ENCODE results near the gene A1BG. TPM values are rescaled to one million over a fixed set of nuclear protein-coding genes. Genes with fewer than 3 reads are reported as not detected.

Gene A1BG
- total and polyA plus RNA-seq, 2 of the 8 experiments (the other 6 are each of a cell fraction or from before 2014, with no cell fraction given): 20.8 to 69.6 TPM

- 66% methylated on average over 12 of the region's 12 CpGs; no CpG with 5 or more reads in 1 of the 2 experiments for WGBS, 2 experiments (ENCODE audit: extremely low coverage in 1 of 2, insufficient coverage in 1 of 2, insufficient read length in 1 of 2, insufficient replicate concordance in 2 of 2, low coverage in 1 of 2, low lambda C conversion rate in 2 of 2, missing lambda C conversion rate in 1 of 2)
- POLR2A ChIA-PET (ENCODE audit: partially characterized antibody): interaction anchor here (0.7 to 2.6 kb wide), 15 partner anchors 8 to 151 kb away, joined by 3 to 14 read pairs (median 4); partner anchors contain the start of genes ZNF274, ZNF544 and ZNF8
- FAIRE-seq: no peak
Measured at GRCh38 chr19:58305932-58306323, 47.4 kb downstream of the A1BG start.

More at GRCh38 chr19:58305932-58306323, 47.4 kb downstream of the A1BG start:
- Histone ChIP-seq H3K4me3 (ENCODE audit: extremely low read depth in 1 of 4, insufficient read depth in 2 of 4, low read depth in 3 of 4, low read length in 4 of 4) (peak overlapping the region; percentile 87 to 99 (median 98)), H3K27ac (ENCODE audit: low read depth, low read length) (no peak overlapping the region), H4K91ac (replicated peaks; ENCODE audit: insufficient read length, low read length) (no peak overlapping the region), H3K27me3 (replicated peaks in 1 of 4; ENCODE audit: control insufficient read depth in 3 of 4, extremely low read depth in 1 of 4, insufficient read depth in 3 of 4, low read length in 3 of 4) (no peaks in the 10 kb centered on the region), H3K79me2 (ENCODE audit: control insufficient read depth in 1 of 2, insufficient read depth in 2 of 2, low read length in 2 of 2) (peaks cover 0 to 10% of the 10 kb centered on the region in 2 experiments; a peak in 1 of 4 replicates), H3K4me2 (ENCODE audit: insufficient read depth in 1 of 2, low read depth in 2 of 2, low read length in 2 of 2) (peak overlapping the region; percentile 89 to 90), H3K9ac (replicated peaks in 1 of 4; ENCODE audit: extremely low read depth in 1 of 4, low read depth in 3 of 4, low read length in 3 of 4) (peak overlapping the region; percentile 9 to 93 (median 65); a peak in 5 of 7 replicates), H4K5ac (ENCODE audit: insufficient read length, low read depth, low read length) (no peak overlapping the region), H2AFZ (ENCODE audit: low read length) (no peak overlapping the region), H3K23me2 (ENCODE audit: low read depth, low read length) (peaks cover 6% of the 10 kb centered on the region), H3K79me1 (ENCODE audit: low read depth, low read length) (no peaks in the 10 kb centered on the region), H3K56ac (replicated peaks; ENCODE audit: insufficient read length, low read depth, low read length) (no peak overlapping the region), H3K4me1 (replicated peaks in 1 of 4; ENCODE audit: control insufficient read depth in 3 of 4, insufficient read depth in 4 of 4, low read length in 3 of 4) (peaks cover 0 to 3% (median 1%) of the 10 kb centered on the region in 4 experiments; a peak in 3 of 7 replicates), H4K8ac (ENCODE audit: extremely low read depth, insufficient read depth, low read length) (no peak overlapping the region), H2BK20ac (ENCODE audit: low read length) (no peak overlapping the region), H2BK15ac (ENCODE audit: low read length) (no peak overlapping the region), H4K20me1 (replicated peaks in 1 of 2; ENCODE audit: control insufficient read depth in 1 of 2, insufficient read depth in 2 of 2, low read length in 2 of 2) (peaks cover 3 to 5% of the 10 kb centered on the region in 2 experiments), H3K9me3 (ENCODE audit: insufficient read depth in 2 of 2, low read depth in 1 of 2, low read length in 1 of 2) (no peaks in the 10 kb centered on the region), H3K14ac (ENCODE audit: insufficient read length) (no peak overlapping the region), H2AK5ac (ENCODE audit: low read depth, low read length) (no peak overlapping the region), H3K36me3 (ENCODE audit: control insufficient read depth in 2 of 4, insufficient read depth in 4 of 4, low read length in 3 of 4) (peaks cover 2 to 18% (median 13%) of the 10 kb centered on the region in 4 experiments; a peak in 6 of 8 replicates), H3K18ac (ENCODE audit: extremely low read depth, low read length) (no peak overlapping the region), H2BK5ac (ENCODE audit: low read depth, low read length) (no peak overlapping the region), H3K4ac (replicated peaks; ENCODE audit: insufficient read length, low read depth, low read length) (no peak overlapping the region), H2BK12ac (ENCODE audit: low read depth, low read length) (no peak overlapping the region), H3K23ac (ENCODE audit: insufficient read length) (no peak overlapping the region), H2BK120ac (replicated peaks; ENCODE audit: low read depth, low read length) (no peak overlapping the region)
- no peak for DNase-seq (ENCODE audit: low read depth in 1 of 2, low spot score in 2 of 2)
- TF ChIP-seq TBP (IDR thresholded peaks at IDR 0.05; ENCODE audit: low read depth, low read length): no peak
- TF ChIP-seq CBX5 (IDR thresholded peaks at IDR 0.05; ENCODE audit: low read depth, low read length): no peak
- TF ChIP-seq NANOG (IDR thresholded peaks at IDR 0.05; ENCODE audit: insufficient read depth, low read depth, low read length, poor library complexity, severe bottlenecking): no peak
- no peak for TF ChIP-seq RFX5 (IDR thresholded peaks at IDR 0.05; ENCODE audit: borderline replicate concordance, low read depth, low read length)
- no peak for TF ChIP-seq BCL11A (IDR thresholded peaks at IDR 0.05; ENCODE audit: low read depth in 2 of 2, low read length in 2 of 2)
- TF ChIP-seq SIRT6 (IDR thresholded peaks at IDR 0.05; ENCODE audit: low read length): no peak
- no peak for TF ChIP-seq SIX5 (IDR thresholded peaks at IDR 0.05; ENCODE audit: low read depth, low read length)
- TF ChIP-seq CTCF (IDR thresholded peaks at IDR 0.05; ENCODE audit: control extremely low read depth in 1 of 3, insufficient read depth in 1 of 3, low read depth in 1 of 3, low read length in 3 of 3): no peak
- CTCF ChIA-PET (ENCODE audit: partially characterized antibody): interaction anchor here (0.6 to 1.5 kb wide), 5 partner anchors 9 to 112 kb away, joined by 3 to 5 read pairs (median 4); no protein-coding TSS in a partner anchor
